ENCODE measurements around the gene ASPRV1. TPM values are rescaled to one million over a fixed set of nuclear protein-coding genes. Genes with fewer than 3 reads are reported as not detected.

ASPRV1 gene
- total RNA-seq, 2 experiments from 2014 or later, result 0.81 to 0.96 TPM

DNA sequence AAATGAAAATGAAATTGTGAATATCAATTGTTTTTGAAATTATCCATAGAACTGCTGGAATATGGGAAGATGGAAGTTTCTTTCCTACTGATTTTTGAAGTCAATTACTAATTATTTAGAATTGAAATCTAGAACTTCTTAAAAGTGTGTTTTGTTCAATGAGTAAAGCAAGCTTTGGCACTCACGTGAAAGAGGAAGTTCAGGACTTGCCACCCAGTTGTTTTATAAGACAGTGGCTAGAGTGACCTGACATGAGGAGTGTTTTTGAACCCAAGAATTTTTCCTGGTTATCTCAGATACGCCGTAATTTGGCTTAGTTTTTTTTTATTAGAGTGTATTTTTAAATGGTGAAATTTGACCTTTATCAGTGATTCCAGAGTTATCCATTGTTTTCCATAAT, 43.0 kb downstream of the ASPRV1 start:
- peak overlapping the region; percentile 42 for H3K4me3 Mint-ChIP-seq
- no peak for TF ChIP-seq CTCF (IDR thresholded peaks at IDR 0.05)
- H3K27me3 Mint-ChIP-seq, result no peaks in the 10 kb centered on the region
- Histone ChIP-seq H3K9me3 (ENCODE audit: control insufficient read depth in 1 of 2, insufficient read depth in 1 of 2, low read length in 2 of 2) (no peaks in the 10 kb centered on the region), H3K27me3 (ENCODE audit: control insufficient read depth in 1 of 2, insufficient read depth in 2 of 2, low read length in 2 of 2) (no peaks in the 10 kb centered on the region), H3K36me3 (ENCODE audit: insufficient read depth, low read length) (peaks cover 26% of the 10 kb centered on the region), H3K4me3 (ENCODE audit: low read length) (no peak overlapping the region), H3K27ac (ENCODE audit: low read depth in 1 of 2, low read length in 2 of 2) (no peak overlapping the region), H3K4me1 (ENCODE audit: insufficient read depth, low read length) (peaks cover 15% of the 10 kb centered on the region)
- peaks cover 69% of the 10 kb centered on the region for H3K36me3 Mint-ChIP-seq (ENCODE audit: low read depth)
- intact Hi-C loops (cut with DNase I, micrococcal nuclease), result no loop called here
- POLR2A ChIA-PET, result interaction anchor here (1.1 to 2.1 kb wide), 3 partner anchors 167 to 224 kb away, joined by 3 to 6 read pairs (median 3); partner anchors contain the start of gene PCBP1
- H3K4me1 Mint-ChIP-seq (ENCODE audit: low read depth), result peaks cover 31% of the 10 kb centered on the region
- ATAC-seq (ENCODE audit: poor library complexity) (no peak), DNase-seq (no peak)
- CTCF ChIA-PET, result no interaction called here
- H3K27ac Mint-ChIP-seq, result no peak overlapping the region
- H3K9me3 Mint-ChIP-seq, result no peaks in the 10 kb centered on the region

DNA sequence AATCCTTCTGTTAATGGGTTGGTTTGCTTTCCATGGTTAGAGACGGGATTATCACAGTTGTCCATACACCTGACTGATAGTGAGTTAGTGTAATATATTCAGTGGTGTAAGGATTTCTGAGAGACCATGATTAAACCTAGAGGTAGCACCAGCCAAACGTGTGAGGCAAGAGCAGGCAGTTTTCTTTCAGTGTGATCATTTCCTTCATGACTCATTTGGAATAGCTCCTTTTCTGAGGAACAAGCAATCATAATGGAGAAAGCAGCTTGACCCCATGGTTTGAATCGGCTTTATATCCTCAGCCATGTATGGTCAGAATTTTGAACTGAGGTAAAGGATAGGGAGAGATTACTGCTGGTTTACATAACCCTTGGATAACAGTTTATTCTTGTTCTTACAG, 43.6 kb downstream of the ASPRV1 start:
- intact Hi-C loops (cut with DNase I, micrococcal nuclease), result no loop called here
- Mint-ChIP-seq H3K4me1 (ENCODE audit: low read depth) (peaks cover 26% of the 10 kb centered on the region), H3K4me3 (peak overlapping the region; percentile 42), H3K9me3 (no peaks in the 10 kb centered on the region), H3K27me3 (no peaks in the 10 kb centered on the region), H3K36me3 (ENCODE audit: low read depth) (peaks cover 64% of the 10 kb centered on the region), H3K27ac (no peak overlapping the region)
- Histone ChIP-seq H3K27me3 (ENCODE audit: control insufficient read depth in 1 of 2, insufficient read depth in 2 of 2, low read length in 2 of 2) (no peaks in the 10 kb centered on the region), H3K36me3 (ENCODE audit: insufficient read depth, low read length) (peaks cover 21% of the 10 kb centered on the region), H3K4me1 (ENCODE audit: insufficient read depth, low read length) (peaks cover 15% of the 10 kb centered on the region), H3K4me3 (ENCODE audit: low read length) (no peak overlapping the region), H3K9me3 (ENCODE audit: control insufficient read depth in 1 of 2, insufficient read depth in 1 of 2, low read length in 2 of 2) (no peaks in the 10 kb centered on the region), H3K27ac (ENCODE audit: low read depth in 1 of 2, low read length in 2 of 2) (no peak overlapping the region)
- POLR2A ChIA-PET, result interaction anchor here (1.1 to 2.1 kb wide), 3 partner anchors 168 to 225 kb away, joined by 3 to 6 read pairs (median 3); partner anchors contain the start of gene PCBP1
- CTCF ChIA-PET, result no interaction called here
- DNase-seq (peak in 1 of 14 experiments; percentile 51), ATAC-seq (ENCODE audit: poor library complexity) (no peak)
- TF ChIP-seq CTCF (IDR thresholded peaks at IDR 0.05), result no peak

DNA sequence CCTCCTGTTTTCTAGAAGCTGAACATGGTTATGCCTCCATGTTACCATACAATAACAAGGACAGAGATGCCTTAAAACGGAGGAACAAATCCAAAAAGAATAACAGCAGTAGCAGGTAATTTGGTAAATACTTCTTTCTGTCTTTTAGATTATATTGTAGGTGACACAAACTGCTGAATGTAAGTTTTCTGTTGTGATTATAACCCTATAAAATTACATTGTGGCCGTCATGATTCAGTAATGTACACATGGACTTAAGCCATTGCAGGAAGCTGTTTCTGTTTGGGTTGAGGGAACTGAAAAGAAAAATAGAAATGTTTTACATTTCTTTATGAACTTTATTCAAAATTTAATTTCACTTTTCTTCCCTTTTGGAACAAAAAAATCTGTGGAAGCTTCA, 45.3 kb downstream of the ASPRV1 start:
- peaks cover 15% of the 10 kb centered on the region for H3K4me1 ChIP-seq (ENCODE audit: insufficient read depth, low read length)
- TF ChIP-seq CTCF (IDR thresholded peaks at IDR 0.05), result no peak
- ChIA-PET CTCF (interaction anchor here (1.0 kb wide), 1 partner anchor 152 kb away, joined by 3 read pairs; no protein-coding TSS in a partner anchor), POLR2A (interaction anchor here (0.6 to 5.9 kb wide), 9 partner anchors 23 to 342 kb away, joined by 3 to 219 read pairs (median 48); partner anchors contain the start of genes C2orf42, PCBP1 and PCYOX1)
- Mint-ChIP-seq H3K36me3 (ENCODE audit: low read depth) (peaks cover 56% of the 10 kb centered on the region), H3K27ac (peak overlapping the region; percentile 87), H3K27me3 (no peaks in the 10 kb centered on the region), H3K4me1 (ENCODE audit: low read depth) (peaks cover 33% of the 10 kb centered on the region), H3K4me3 (peak overlapping the region; percentile 88), H3K9me3 (no peaks in the 10 kb centered on the region)
- H3K27me3 ChIP-seq (ENCODE audit: control insufficient read depth in 1 of 2, insufficient read depth in 2 of 2, low read length in 2 of 2), result no peaks in the 10 kb centered on the region
- no peaks in the 10 kb centered on the region for H3K9me3 ChIP-seq (ENCODE audit: control insufficient read depth in 1 of 2, insufficient read depth in 1 of 2, low read length in 2 of 2)
- ATAC-seq (ENCODE audit: poor library complexity) (no peak), DNase-seq (no peak)
- peaks cover 11% of the 10 kb centered on the region for H3K36me3 ChIP-seq (ENCODE audit: insufficient read depth, low read length)
- no peak overlapping the region for H3K27ac ChIP-seq (ENCODE audit: low read depth in 1 of 2, low read length in 2 of 2)
- intact Hi-C loops (cut with DNase I, micrococcal nuclease), result no loop called here
- peak overlapping the region; percentile 86 for H3K4me3 ChIP-seq (ENCODE audit: low read length)
